HT-29 (cell line): ENCODE results near the gene MGAT4D. TPM values are rescaled to one million over a fixed set of nuclear protein-coding genes. Genes with fewer than 3 reads are reported as not detected.
"Not testable (repeated sequence)": the region's sequence is repeated elsewhere in the genome, so short reads cannot be mapped to it uniquely, and the experiment has no call there.

Source experiments
- DNase-seq: peaks from one replicate; pipeline ENCODE4 v3.0.0-alpha.2; 2015; ENCODE audit warnings: low spot score
- total RNA-seq: library from RNA; depleted of rRNA; stranded (reverse); fragments of >200 nt; shearing (Covaris generic); gene quantifications from 2 replicates; pipeline ENCODE4 v1.2.3, GENCODE V29; 2014; rRNA removed

The MGAT4D gene
- total RNA-seq, 1 experiment from 2014 or later, result not detected

- DNase-seq, result no peak
Observed at GRCh38 chr4:140439644-140440142, 58.4 kb downstream of the MGAT4D start.

GRCh38 chr4:140427919-140428471 lies 70.1 kb downstream of the MGAT4D start:
- no peak for DNase-seq

- peak; percentile 66 for DNase-seq
Observed at GRCh38 chr4:140427106-140427918, 70.8 kb downstream of the MGAT4D start, which contains the start of gene CLGN. CLGN (minus strand) TSS chr4:140427648; CDS start chr4:140413078, 14,570 bp downstream.

DNA sequence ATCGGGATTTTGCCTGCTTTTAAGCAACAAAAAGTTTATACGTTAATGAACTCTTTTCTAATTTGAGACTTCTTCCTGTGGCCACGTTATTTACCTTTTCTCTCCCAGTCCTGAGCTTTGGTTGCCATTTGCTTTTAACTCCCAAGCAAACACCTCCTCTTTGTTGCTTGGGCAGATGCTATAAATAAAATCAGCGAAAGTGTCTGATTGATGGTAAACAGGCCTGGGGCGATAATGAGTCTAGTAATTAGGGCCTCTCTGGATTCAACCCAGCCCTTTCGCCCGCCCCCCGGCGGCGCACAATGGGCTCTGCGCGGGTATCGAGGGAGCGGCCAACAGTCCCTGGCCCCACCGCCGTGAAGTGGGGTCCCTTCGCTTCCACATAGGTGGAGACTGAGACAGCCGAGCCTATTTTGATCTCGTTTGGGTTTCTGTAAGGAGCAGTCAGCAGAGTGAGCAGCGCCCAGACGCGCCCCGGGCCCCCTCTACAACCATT lies 71.4 kb downstream of the MGAT4D start:
- no peak for DNase-seq

- DNase-seq, result no peak
Observed at GRCh38 chr4:140423106-140423505, 75.0 kb downstream of the MGAT4D start.

- not testable (repeated sequence) for DNase-seq
Observed at GRCh38 chr4:140413130-140413969, 84.7 kb downstream of the MGAT4D start.

GRCh38 chr4:140408974-140409373 lies 89.1 kb downstream of the MGAT4D start:
- DNase-seq, result no peak

DNA sequence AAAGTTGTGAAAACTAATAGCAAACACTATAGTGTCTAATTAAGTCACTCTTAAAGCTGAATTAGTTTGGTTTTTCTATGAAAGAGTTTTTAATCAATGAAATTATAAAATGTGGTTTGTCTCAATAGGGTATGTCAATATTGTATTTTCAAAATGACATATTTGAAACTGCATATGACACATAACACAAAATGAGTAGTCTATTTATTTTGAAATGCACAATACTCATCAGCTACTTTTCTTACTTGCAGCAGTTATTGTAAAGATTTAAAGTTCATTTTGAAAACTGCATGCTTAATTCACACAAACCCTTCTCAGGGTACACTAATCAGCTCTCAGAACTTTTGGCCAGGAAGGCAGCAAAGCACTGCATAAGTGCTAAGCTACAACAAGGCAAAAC lies 91.8 kb downstream of the MGAT4D start:
- DNase-seq, result no peak

DNA sequence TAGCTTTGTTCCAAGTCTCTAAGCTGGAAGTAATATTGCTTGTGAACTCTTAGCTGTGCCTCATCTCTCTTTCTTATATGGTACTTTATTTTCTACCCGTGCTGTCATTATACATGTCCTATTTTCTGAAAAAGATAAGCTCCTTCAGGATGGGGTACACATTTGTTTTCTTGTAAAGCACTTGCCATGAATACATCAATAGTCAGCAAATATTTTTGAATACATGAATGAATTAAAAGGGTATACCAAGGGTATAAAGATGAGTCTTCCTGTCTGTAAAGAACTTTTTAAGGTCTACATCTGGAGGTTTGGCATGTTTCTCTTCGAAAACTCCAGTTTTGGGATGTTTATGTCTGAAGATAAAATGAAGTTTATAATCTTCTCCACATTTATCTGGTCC lies 98.0 kb downstream of the MGAT4D start:
- DNase-seq, result no peak

DNA sequence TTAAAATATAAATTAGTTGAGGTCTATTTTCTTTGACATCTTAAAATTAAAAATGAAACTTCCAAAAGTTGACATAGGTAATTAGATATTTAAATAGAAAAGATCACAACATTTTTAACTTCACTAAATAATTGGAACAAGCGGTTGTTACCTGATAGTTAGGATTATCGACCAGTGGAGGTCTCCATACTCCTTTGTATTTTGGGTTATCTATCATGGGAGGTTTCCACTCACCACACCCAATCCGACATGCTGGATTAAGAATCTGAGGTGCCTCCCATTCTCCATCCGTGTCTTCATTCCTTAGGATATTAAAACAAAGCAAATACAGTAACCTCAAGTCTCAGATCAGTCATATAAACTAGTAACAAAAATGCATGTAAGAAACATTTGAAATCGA lies 102.4 kb downstream of the MGAT4D start:
- no peak for DNase-seq

Other genes starting within 250 kb of the MGAT4D start
- 9.5 and 10.8 TPM in 2 replicates for gene SCOC, start 124.6 kb downstream of the MGAT4D start, total RNA-seq
- gene CLGN, start 70.6 kb downstream of the MGAT4D start, total RNA-seq, result 0.05 TPM in 1 of 2 replicates, not detected in the other
- 4.9 and 9.9 TPM in 2 replicates for gene ELMOD2, start 25.9 kb upstream of the MGAT4D start, total RNA-seq
- not detected in 2 replicates for gene UCP1, start 70.7 kb upstream of the MGAT4D start, total RNA-seq